GM12878 (cell line): ENCODE data around the gene FGD4.

Experiments used
- BHLHE40 ChIP-seq, 2 experiments: fragments of 450-650 bp in 1 of 2; IDR thresholded peaks; 2 replicates each; pipeline ENCODE4 v1.6.1; 2011 to 2017; ENCODE audit warnings: low read depth in 2 of 2, borderline replicate concordance in 1 of 2, improper control_type of control experiment in 1 of 2, low read length in 1 of 2, mild to moderate bottlenecking in 1 of 2
- CTCF ChIP-seq, 3 experiments: IDR thresholded peaks in 2 of 3; conservative IDR thresholded peaks in 1 of 3; 2 replicates each; pipeline ENCODE4 v1.5.1; 2011; ENCODE audit warnings: low read depth in 3 of 3, low read length in 3 of 3, mild to moderate bottlenecking in 3 of 3, control low read depth in 2 of 3, moderate library complexity in 2 of 3, inconsistent platforms in 1 of 3, mixed read lengths in 1 of 3; ENCODE audit not compliant: control insufficient read depth in 2 of 3, insufficient read depth in 1 of 3; ENCODE audit errors: extremely low read depth in 1 of 3
- E2F8 ChIP-seq: fragments of 450-650 bp; IDR thresholded peaks from 2 replicates; pipeline ENCODE4 v1.6.1; 2018; ENCODE audit warnings: mild to moderate bottlenecking, low read depth, moderate library complexity; ENCODE audit not compliant: partially characterized antibody
- EP300 ChIP-seq, 2 experiments: fragments of 150-350 bp in 1 of 2; IDR thresholded peaks; 2 replicates each; pipeline ENCODE4 v1.6.1; 2011 to 2012; ENCODE audit warnings: low read depth in 2 of 2, low read length in 2 of 2, borderline replicate concordance in 1 of 2, improper control_type of control experiment in 1 of 2, inconsistent platforms in 1 of 2; ENCODE audit not compliant: control insufficient read depth in 1 of 2
- HDAC2 ChIP-seq: fragments of 200-600 bp; sonication (generic); IDR thresholded peaks from 2 replicates; pipeline ENCODE4 v1.6.1; 2017
- JUND ChIP-seq: IDR thresholded peaks from 2 replicates; pipeline ENCODE4 v1.6.1; 2012; ENCODE audit warnings: low read depth, mild to moderate bottlenecking, low read length, improper control_type of control experiment, moderate library complexity
- MXI1 ChIP-seq: fragments of 150-350 bp; IDR thresholded peaks from 2 replicates; pipeline ENCODE4 v1.6.1; 2011; ENCODE audit warnings: low read depth, mild to moderate bottlenecking, inconsistent platforms, low read length, improper control_type of control experiment
- PBX3 ChIP-seq: IDR thresholded peaks from 2 replicates; pipeline ENCODE4 v1.6.1; 2011; ENCODE audit warnings: mild to moderate bottlenecking, low read depth, low read length, moderate library complexity; ENCODE audit not compliant: insufficient replicate concordance
- POLR2A ChIP-seq: IDR thresholded peaks from 2 replicates; pipeline ENCODE4 v1.6.1; 2011; ENCODE audit warnings: low read depth, mild to moderate bottlenecking, low read length
- RFX5 ChIP-seq: IDR thresholded peaks from 2 replicates; pipeline ENCODE4 v1.6.1; 2011; ENCODE audit warnings: low read depth, low read length, improper control_type of control experiment
- YY1 ChIP-seq: IDR thresholded peaks from 2 replicates; pipeline ENCODE4 v1.6.1; 2011; ENCODE audit warnings: low read depth, mild to moderate bottlenecking, low read length
- TF ChIP-seq, protein P1 (sequence below): IDR thresholded peaks from 2 replicates; pipeline ENCODE4 v1.6.1; 2012; ENCODE audit warnings: low read length, inconsistent platforms

- TF ChIP-seq BHLHE40 (IDR thresholded peaks at IDR 0.05; ENCODE audit: borderline replicate concordance in 1 of 2, low read depth in 2 of 2, low read length in 1 of 2) (no peak), POLR2A (no peak), PBX3 (no peak), HDAC2 (no peak), CTCF (IDR thresholded peaks at IDR 0.05 in 2 of 3, conservative IDR thresholded peaks at IDR 0.05 in 1 of 3; ENCODE audit: control insufficient read depth in 2 of 3, extremely low read depth in 1 of 3, insufficient read depth in 1 of 3, low read depth in 3 of 3, low read length in 3 of 3) (no peak), YY1 (no peak), MXI1 (no peak), JUND (no peak), E2F8 (no peak), RFX5 (no peak), EP300 (IDR thresholded peaks at IDR 0.05; ENCODE audit: borderline replicate concordance in 1 of 2, control insufficient read depth in 1 of 2, low read depth in 2 of 2, low read length in 2 of 2) (no peak)
- TF ChIP-seq, protein P1, sequence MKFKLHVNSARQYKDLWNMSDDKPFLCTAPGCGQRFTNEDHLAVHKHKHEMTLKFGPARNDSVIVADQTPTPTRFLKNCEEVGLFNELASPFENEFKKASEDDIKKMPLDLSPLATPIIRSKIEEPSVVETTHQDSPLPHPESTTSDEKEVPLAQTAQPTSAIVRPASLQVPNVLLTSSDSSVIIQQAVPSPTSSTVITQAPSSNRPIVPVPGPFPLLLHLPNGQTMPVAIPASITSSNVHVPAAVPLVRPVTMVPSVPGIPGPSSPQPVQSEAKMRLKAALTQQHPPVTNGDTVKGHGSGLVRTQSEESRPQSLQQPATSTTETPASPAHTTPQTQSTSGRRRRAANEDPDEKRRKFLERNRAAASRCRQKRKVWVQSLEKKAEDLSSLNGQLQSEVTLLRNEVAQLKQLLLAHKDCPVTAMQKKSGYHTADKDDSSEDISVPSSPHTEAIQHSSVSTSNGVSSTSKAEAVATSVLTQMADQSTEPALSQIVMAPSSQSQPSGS = no peak
Measured at GRCh38 chr12:32680787-32681186, 281.4 kb downstream of the FGD4 start.
